Neural progenitor cell (in vitro differentiated cells): ENCODE data around the gene SDK1. TPM values are rescaled to one million over a fixed set of nuclear protein-coding genes. Genes with fewer than 3 reads are reported as not detected.

Experiments used
- DNase-seq: peaks from one replicate; pipeline ENCODE4 v3.0.0-alpha.2; 2016; ENCODE audit warnings: low spot score
- H2AFZ ChIP-seq: fragments of 200-600 bp; sonication (generic); replicated peaks from 2 replicates; pipeline ENCODE4 v1.6.1; 2016; ENCODE audit warnings: antibody characterized with exemption
- H3F3A ChIP-seq: fragments of 200-600 bp; sonication (generic); 2 replicates; pipeline ENCODE4 v1.6.1; 2016; ENCODE audit warnings: antibody characterized with exemption, low read depth
- H3K27ac ChIP-seq: fragments of 200-600 bp; sonication (generic); 2 replicates; pipeline ENCODE4 v1.5.1; 2016; ENCODE audit warnings: mild to moderate bottlenecking
- H3K27me3 ChIP-seq: fragments of 200-600 bp; sonication (generic); 2 replicates; pipeline ENCODE4 v1.6.1; 2016; ENCODE audit warnings: mild to moderate bottlenecking, moderate library complexity
- H3K36me3 ChIP-seq: fragments of 200-600 bp; sonication (generic); 2 replicates; pipeline ENCODE4 v1.5.1; 2016
- H3K4me1 ChIP-seq: fragments of 200-600 bp; sonication (generic); 2 replicates; pipeline ENCODE4 v1.6.1; 2016; ENCODE audit warnings: mixed run types
- H3K4me2 ChIP-seq: fragments of 200-600 bp; sonication (generic); 2 replicates; pipeline ENCODE4 v1.6.1; 2016
- H3K4me3 ChIP-seq: fragments of 200-600 bp; sonication (generic); 2 replicates; pipeline ENCODE4 v1.5.1; 2016
- H3K79me2 ChIP-seq: fragments of 200-600 bp; sonication (generic); 2 replicates; pipeline ENCODE4 v1.6.1; 2016; ENCODE audit warnings: low read depth
- H3K9ac ChIP-seq: fragments of 200-600 bp; sonication (generic); 2 replicates; pipeline ENCODE4 v1.6.1; 2016
- H3K9me3 ChIP-seq: fragments of 200-600 bp; sonication (generic); 2 replicates; pipeline ENCODE4 v1.5.1; 2016; ENCODE audit warnings: low read depth
- H4K20me1 ChIP-seq: fragments of 200-600 bp; sonication (generic); 2 replicates; pipeline ENCODE4 v1.6.1; 2016; ENCODE audit warnings: low read depth
- H3K27ac Mint-ChIP-seq: 3 replicates; pipeline ENCODE4 v1.8.0; 2021; ENCODE audit warnings: mixed read lengths
- H3K27me3 Mint-ChIP-seq: 2 replicates; pipeline ENCODE4 v1.8.0; 2022; ENCODE audit warnings: low read depth, mild to moderate bottlenecking, inconsistent platforms, moderate library complexity, mixed read lengths; ENCODE audit not compliant: insufficient read depth
- H3K36me3 Mint-ChIP-seq: 3 replicates; pipeline ENCODE4 v1.8.0; 2021; ENCODE audit warnings: mixed read lengths
- H3K4me1 Mint-ChIP-seq: 3 replicates; pipeline ENCODE4 v1.8.0; 2021; ENCODE audit warnings: mixed read lengths
- H3K4me3 Mint-ChIP-seq: 3 replicates; pipeline ENCODE4 v1.8.0; 2021; ENCODE audit warnings: mild to moderate bottlenecking, moderate library complexity, mixed read lengths
- H3K9me3 Mint-ChIP-seq: 3 replicates; pipeline ENCODE4 v1.8.0; 2020; ENCODE audit warnings: mixed read lengths
- CTCF ChIP-seq: fragments of 200-600 bp; sonication (generic); IDR thresholded peaks from 2 replicates; pipeline ENCODE4 v1.5.1; 2017; ENCODE audit warnings: antibody characterized with exemption, mild to moderate bottlenecking
- EZH2 ChIP-seq: fragments of 200-600 bp; sonication (generic); IDR thresholded peaks from 2 replicates; pipeline ENCODE4 v1.6.1; 2017; ENCODE audit warnings: antibody characterized with exemption, mild to moderate bottlenecking, moderate library complexity
- EZH2phosphoT487 ChIP-seq: fragments of 200-600 bp; sonication (generic); IDR thresholded peaks from 2 replicates; pipeline ENCODE4 v1.6.1; 2017; ENCODE audit warnings: antibody characterized with exemption
- total RNA-seq: library from RNA; depleted of rRNA; stranded (reverse); fragments of >200 nt; gene quantifications from 2 replicates; pipeline ENCODE4 v1.2.3, GENCODE V29; 2015; ENCODE audit warnings: low replicate concordance

SDK1 gene
- total RNA-seq, 1 donor from 2014 or later: 4.9 TPM

GRCh38 chr7:3327655-3328054, 26.6 kb downstream of the SDK1 start:
- Histone ChIP-seq H4K20me1 (no peaks in the 10 kb centered on the region), H3K9ac (no peak overlapping the region), H2AFZ (no peak overlapping the region), H3K27ac (no peak overlapping the region), H3K4me3 (no peak overlapping the region), H3K9me3 (no peaks in the 10 kb centered on the region), H3F3A (no peaks in the 10 kb centered on the region), H3K36me3 (no peaks in the 10 kb centered on the region), H3K4me2 (no peak overlapping the region), H3K27me3 (no peaks in the 10 kb centered on the region), H3K79me2 (no peaks in the 10 kb centered on the region), H3K4me1 (peaks cover 4% of the 10 kb centered on the region)
- no peak overlapping the region for H3K4me3 Mint-ChIP-seq
- peaks cover 11% of the 10 kb centered on the region for H3K9me3 Mint-ChIP-seq
- peaks cover 8% of the 10 kb centered on the region for H3K36me3 Mint-ChIP-seq
- no peak for DNase-seq
- H3K27ac Mint-ChIP-seq: no peak overlapping the region
- TF ChIP-seq EZH2phosphoT487 (no peak), CTCF (no peak), EZH2 (no peak)
- peaks cover 2% of the 10 kb centered on the region for H3K4me1 Mint-ChIP-seq
- peaks cover 2% of the 10 kb centered on the region for H3K27me3 Mint-ChIP-seq

GRCh38 chr7:3332308-3332707, 31.3 kb downstream of the SDK1 start:
- no peak for DNase-seq
- no peak for TF ChIP-seq EZH2phosphoT487
- TF ChIP-seq CTCF: no peak
- TF ChIP-seq EZH2: no peak
- H4K20me1 ChIP-seq: no peaks in the 10 kb centered on the region
- no peak overlapping the region for H3K9ac ChIP-seq
- peaks cover 2% of the 10 kb centered on the region for H3K36me3 Mint-ChIP-seq
- H3K27ac Mint-ChIP-seq: no peak overlapping the region
- H3K79me2 ChIP-seq: no peaks in the 10 kb centered on the region
- H3K27ac ChIP-seq: no peak overlapping the region
- H3K27me3 ChIP-seq: no peaks in the 10 kb centered on the region
- H3K4me3 ChIP-seq: no peak overlapping the region
- no peaks in the 10 kb centered on the region for H3F3A ChIP-seq
- H3K4me1 Mint-ChIP-seq: no peaks in the 10 kb centered on the region
- no peak overlapping the region for H3K4me3 Mint-ChIP-seq
- H3K4me1 ChIP-seq: peaks cover 7% of the 10 kb centered on the region
- H3K27me3 Mint-ChIP-seq: no peaks in the 10 kb centered on the region
- no peak overlapping the region for H2AFZ ChIP-seq
- peaks cover 4% of the 10 kb centered on the region for H3K9me3 Mint-ChIP-seq
- no peaks in the 10 kb centered on the region for H3K9me3 ChIP-seq
- no peaks in the 10 kb centered on the region for H3K36me3 ChIP-seq
- H3K4me2 ChIP-seq: no peak overlapping the region

- H4K20me1 ChIP-seq: no peaks in the 10 kb centered on the region
- H3K4me3 Mint-ChIP-seq: no peak overlapping the region
- H3K4me1 Mint-ChIP-seq: no peaks in the 10 kb centered on the region
- H3K79me2 ChIP-seq: no peaks in the 10 kb centered on the region
- no peak for TF ChIP-seq EZH2
- TF ChIP-seq EZH2phosphoT487: no peak
- TF ChIP-seq CTCF: no peak
- no peaks in the 10 kb centered on the region for H3K27me3 ChIP-seq
- H2AFZ ChIP-seq: no peak overlapping the region
- H3K9me3 Mint-ChIP-seq: peaks cover 4% of the 10 kb centered on the region
- no peak overlapping the region for H3K4me3 ChIP-seq
- no peak for DNase-seq
- no peaks in the 10 kb centered on the region for H3K36me3 ChIP-seq
- H3K27me3 Mint-ChIP-seq: no peaks in the 10 kb centered on the region
- H3K27ac ChIP-seq: no peak overlapping the region
- H3K9me3 ChIP-seq: no peaks in the 10 kb centered on the region
- H3F3A ChIP-seq: no peaks in the 10 kb centered on the region
- H3K36me3 Mint-ChIP-seq: peaks cover 2% of the 10 kb centered on the region
- peaks cover 7% of the 10 kb centered on the region for H3K4me1 ChIP-seq
- no peak overlapping the region for H3K4me2 ChIP-seq
- H3K27ac Mint-ChIP-seq: no peak overlapping the region
- H3K9ac ChIP-seq: no peak overlapping the region
These were observed 32.8 kb downstream of the SDK1 start for GRCh38 chr7:3333861-3334260.
